Transverse colon (tissue), 4 donors: ENCODE data around the gene ZBTB20.

Experiments
- CTCF ChIP-seq, 5 experiments: fragments of 200-600 bp in 3 of 5; fragments of 450-650 bp in 2 of 5; sonication (generic) in 3 of 5; IDR thresholded peaks; 1 replicate in 2 of 5; 2 replicates in 3 of 5; pipeline ENCODE4 v1.5.1; 2016 to 2017; ENCODE audit warnings: antibody characterized with exemption in 5 of 5, inconsistent platforms in 3 of 5, mild to moderate bottlenecking in 2 of 5, moderate library complexity in 1 of 5
- EP300 ChIP-seq: sonication (generic); formaldehyde crosslinking; IDR thresholded peaks from one replicate; pipeline ENCODE4 v1.6.1; 2017; ENCODE audit warnings: antibody characterized with exemption, low read depth
- POLR2A ChIP-seq: fragments of 450-650 bp; IDR thresholded peaks from one replicate; pipeline ENCODE4 v1.6.1; 2016; ENCODE audit warnings: antibody characterized with exemption, mild to moderate bottlenecking, moderate library complexity
- POLR2AphosphoS5 ChIP-seq, 3 donors: sonication (generic); formaldehyde crosslinking; IDR thresholded peaks; one replicate each; pipeline ENCODE4 v1.6.1; 2016; ENCODE audit warnings: antibody characterized with exemption in 3 of 3

GRCh38 chr3:114803042-114803695 is 343.9 kb downstream of the ZBTB20 start:
- TF ChIP-seq CTCF (IDR thresholded peaks at IDR 0.05) (no peak), EP300 (no peak), POLR2AphosphoS5 (IDR thresholded peaks at IDR 0.05) (no peak), POLR2A (no peak)
